ENCODE data around the gene C1orf159. TPM values are rescaled to one million over a fixed set of nuclear protein-coding genes. Genes with fewer than 3 reads are reported as not detected.

The C1orf159 gene
- total RNA-seq, 1 donor from 2014 or later: 9.2 TPM

- H3K4me1 Mint-ChIP-seq (ENCODE audit: low read depth): peaks cover 4% of the 10 kb centered on the region
- no peak overlapping the region for H3K27ac Mint-ChIP-seq (ENCODE audit: unreplicated experiment)
- no peak for DNase-seq (ENCODE audit: low spot score)
- H3K9me3 Mint-ChIP-seq (ENCODE audit: low read depth): no peaks in the 10 kb centered on the region
- no peaks in the 10 kb centered on the region for H3K27me3 Mint-ChIP-seq (ENCODE audit: low read depth)
- no peak for TF ChIP-seq CTCF (IDR thresholded peaks at IDR 0.05)
- no peaks in the 10 kb centered on the region for H3K36me3 Mint-ChIP-seq (ENCODE audit: low read depth)
- peak overlapping the region; percentile 66 for H3K4me3 Mint-ChIP-seq (ENCODE audit: unreplicated experiment)
Measured at GRCh38 chr1:1069056-1069710, 46.7 kb downstream of the C1orf159 start.

- TF ChIP-seq CTCF (IDR thresholded peaks at IDR 0.05): no peak
- no peaks in the 10 kb centered on the region for H3K27me3 Mint-ChIP-seq (ENCODE audit: low read depth)
- H3K9me3 Mint-ChIP-seq (ENCODE audit: low read depth): no peaks in the 10 kb centered on the region
- no peaks in the 10 kb centered on the region for H3K36me3 Mint-ChIP-seq (ENCODE audit: low read depth)
- no peak for DNase-seq (ENCODE audit: low spot score)
- H3K4me1 Mint-ChIP-seq (ENCODE audit: low read depth): peaks cover 6% of the 10 kb centered on the region
- no peak overlapping the region for H3K27ac Mint-ChIP-seq (ENCODE audit: unreplicated experiment)
- H3K4me3 Mint-ChIP-seq (ENCODE audit: unreplicated experiment): no peak overlapping the region
Measured at GRCh38 chr1:1068517-1069055, 47.3 kb downstream of the C1orf159 start.

GRCh38 chr1:1067860-1068516, 47.9 kb downstream of the C1orf159 start:
- Mint-ChIP-seq H3K36me3 (ENCODE audit: low read depth) (no peaks in the 10 kb centered on the region), H3K4me3 (ENCODE audit: unreplicated experiment) (peak overlapping the region; percentile 38), H3K4me1 (ENCODE audit: low read depth) (peaks cover 6% of the 10 kb centered on the region), H3K9me3 (ENCODE audit: low read depth) (no peaks in the 10 kb centered on the region), H3K27me3 (ENCODE audit: low read depth) (no peaks in the 10 kb centered on the region), H3K27ac (ENCODE audit: unreplicated experiment) (no peak overlapping the region)
- no peak for TF ChIP-seq CTCF (IDR thresholded peaks at IDR 0.05)
- DNase-seq (ENCODE audit: low spot score): no peak

- H3K4me1 Mint-ChIP-seq (ENCODE audit: low read depth): peaks cover 6% of the 10 kb centered on the region
- no peak for TF ChIP-seq CTCF (IDR thresholded peaks at IDR 0.05)
- no peaks in the 10 kb centered on the region for H3K36me3 Mint-ChIP-seq (ENCODE audit: low read depth)
- H3K4me3 Mint-ChIP-seq (ENCODE audit: unreplicated experiment): no peak overlapping the region
- no peaks in the 10 kb centered on the region for H3K27me3 Mint-ChIP-seq (ENCODE audit: low read depth)
- no peaks in the 10 kb centered on the region for H3K9me3 Mint-ChIP-seq (ENCODE audit: low read depth)
- no peak for DNase-seq (ENCODE audit: low spot score)
- no peak overlapping the region for H3K27ac Mint-ChIP-seq (ENCODE audit: unreplicated experiment)
Measured at GRCh38 chr1:1067284-1067859, 48.5 kb downstream of the C1orf159 start.
